Ascending aorta (tissue), 2 donors: ENCODE measurements around the gene XPO6. TPM values are rescaled to one million over a fixed set of nuclear protein-coding genes. Genes with fewer than 3 reads are reported as not detected.
"Not testable (repeated sequence)": the region's sequence is repeated elsewhere in the genome, so short reads cannot be mapped to it uniquely, and the experiment has no call there.

Experiments used
- DNase-seq, 2 donors: peaks; one replicate each; pipeline ENCODE4 v3.0.0-alpha.2; 2019; ENCODE audit warnings: low spot score in 2 of 2
- H3K27ac ChIP-seq, 2 donors: fragments of 200-600 bp; sonication (generic); one replicate each; pipeline ENCODE4 v1.5.1; 2016 to 2017; ENCODE audit warnings: mild to moderate bottlenecking in 1 of 2
- H3K27me3 ChIP-seq: fragments of 200-600 bp; sonication (generic); one replicate; pipeline ENCODE4 v1.5.1; 2017
- H3K36me3 ChIP-seq, 2 donors: fragments of 200-600 bp; sonication (generic); one replicate each; pipeline ENCODE4 v1.5.1; 2016
- H3K4me1 ChIP-seq, 2 donors: fragments of 200-600 bp; sonication (generic); one replicate each; pipeline ENCODE4 v1.5.1; 2016 to 2017; ENCODE audit warnings: mild to moderate bottlenecking in 1 of 2
- H3K4me3 ChIP-seq, 2 donors: fragments of 200-600 bp; sonication (generic); one replicate each; pipeline ENCODE4 v1.5.1; 2016 to 2017; ENCODE audit warnings: mild to moderate bottlenecking in 1 of 2
- H3K9me3 ChIP-seq, 2 donors: fragments of 200-600 bp; sonication (generic); one replicate each; pipeline ENCODE4 v1.5.1; 2016
- intact Hi-C: fragments of 100-400 bp; cut with DNase I; formaldehyde crosslinking; loops from one replicate; pipeline ENCODE4 v1.15.1; 2023
- total RNA-seq: library from RNA; depleted of rRNA; stranded (reverse); fragments of >200 nt; gene quantifications from one replicate; pipeline ENCODE4 v1.1.0, GENCODE V29; 2016
- TF ChIP-seq, protein P1 (sequence below), 3 experiments: fragments of 200-600 bp in 2 of 3; fragments of 450-650 bp in 1 of 3; sonication (generic) in 2 of 3; IDR thresholded peaks; one replicate each; pipeline ENCODE4 v1.5.1; 2016 to 2019; ENCODE audit warnings: antibody characterized with exemption in 3 of 3, mild to moderate bottlenecking in 1 of 3, moderate library complexity in 1 of 3

The XPO6 gene
- total RNA-seq, 1 donor from 2014 or later: 180 TPM

- Histone ChIP-seq H3K9me3 (peaks cover 0 to 5% of the 10 kb centered on the region in 2 donors), H3K4me3 (no peak overlapping the region), H3K27me3 (no peaks in the 10 kb centered on the region), H3K4me1 (peaks cover 6 to 12% of the 10 kb centered on the region in 2 donors), H3K36me3 (no peaks in the 10 kb centered on the region), H3K27ac (no peak overlapping the region)
- intact Hi-C loops: no loop called here
- TF ChIP-seq, protein P1, sequence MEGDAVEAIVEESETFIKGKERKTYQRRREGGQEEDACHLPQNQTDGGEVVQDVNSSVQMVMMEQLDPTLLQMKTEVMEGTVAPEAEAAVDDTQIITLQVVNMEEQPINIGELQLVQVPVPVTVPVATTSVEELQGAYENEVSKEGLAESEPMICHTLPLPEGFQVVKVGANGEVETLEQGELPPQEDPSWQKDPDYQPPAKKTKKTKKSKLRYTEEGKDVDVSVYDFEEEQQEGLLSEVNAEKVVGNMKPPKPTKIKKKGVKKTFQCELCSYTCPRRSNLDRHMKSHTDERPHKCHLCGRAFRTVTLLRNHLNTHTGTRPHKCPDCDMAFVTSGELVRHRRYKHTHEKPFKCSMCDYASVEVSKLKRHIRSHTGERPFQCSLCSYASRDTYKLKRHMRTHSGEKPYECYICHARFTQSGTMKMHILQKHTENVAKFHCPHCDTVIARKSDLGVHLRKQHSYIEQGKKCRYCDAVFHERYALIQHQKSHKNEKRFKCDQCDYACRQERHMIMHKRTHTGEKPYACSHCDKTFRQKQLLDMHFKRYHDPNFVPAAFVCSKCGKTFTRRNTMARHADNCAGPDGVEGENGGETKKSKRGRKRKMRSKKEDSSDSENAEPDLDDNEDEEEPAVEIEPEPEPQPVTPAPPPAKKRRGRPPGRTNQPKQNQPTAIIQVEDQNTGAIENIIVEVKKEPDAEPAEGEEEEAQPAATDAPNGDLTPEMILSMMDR (IDR thresholded peaks at IDR 0.05): no peak
- no peak for DNase-seq
Observed at GRCh38 chr16:28257256-28257655, 45.5 kb upstream of the XPO6 start.

GRCh38 chr16:28255838-28256237 lies 44.1 kb upstream of the XPO6 start:
- Histone ChIP-seq H3K4me1 (peaks cover 6 to 12% of the 10 kb centered on the region in 2 donors), H3K9me3 (peaks cover 0 to 5% of the 10 kb centered on the region in 2 donors), H3K4me3 (no peak overlapping the region), H3K27ac (no peak overlapping the region), H3K36me3 (no peaks in the 10 kb centered on the region), H3K27me3 (no peaks in the 10 kb centered on the region)
- TF ChIP-seq, protein P1 (IDR thresholded peaks at IDR 0.05): no peak
- intact Hi-C loops: no loop called here
- no peak for DNase-seq

- H3K27me3 ChIP-seq: no peaks in the 10 kb centered on the region
- H3K9me3 ChIP-seq: peaks cover 0 to 5% of the 10 kb centered on the region in 2 donors
- intact Hi-C loops: no loop called here
- H3K4me3 ChIP-seq: no peak overlapping the region
- H3K4me1 ChIP-seq: peaks cover 6 to 11% of the 10 kb centered on the region in 2 donors
- no peak overlapping the region for H3K27ac ChIP-seq
- TF ChIP-seq, protein P1 (IDR thresholded peaks at IDR 0.05): no peak
- no peak for DNase-seq
- no peaks in the 10 kb centered on the region for H3K36me3 ChIP-seq
Observed at GRCh38 chr16:28254158-28254557, 42.4 kb upstream of the XPO6 start.

- TF ChIP-seq, protein P1 (IDR thresholded peaks at IDR 0.05): no peak
- intact Hi-C loops: no loop called here
Observed at GRCh38 chr16:28250999-28251398, 39.2 kb upstream of the XPO6 start.

GRCh38 chr16:28249483-28249882 lies 37.7 kb upstream of the XPO6 start:
- H3K9me3 ChIP-seq, intact Hi-C loops, H3K27me3 ChIP-seq, H3K4me3 ChIP-seq, H3K27ac ChIP-seq, H3K4me1 ChIP-seq, H3K36me3 ChIP-seq, DNase-seq: not testable (repeated sequence)

More at GRCh38 chr16:28250999-28251398, 39.2 kb upstream of the XPO6 start:
- Histone ChIP-seq H3K9me3 (peaks cover 0 to 5% of the 10 kb centered on the region in 2 donors), H3K27ac (no peak overlapping the region), H3K4me3 (no peak overlapping the region), H3K27me3 (no peaks in the 10 kb centered on the region), H3K4me1 (no peaks in the 10 kb centered on the region), H3K36me3 (no peaks in the 10 kb centered on the region)
- DNase-seq: no peak

GRCh38 chr16:28241924-28242323 lies 30.2 kb upstream of the XPO6 start:
- no peak overlapping the region for H3K27ac ChIP-seq
- H3K36me3 ChIP-seq: no peaks in the 10 kb centered on the region
- no peak for DNase-seq
- intact Hi-C loops: no loop called here
- H3K27me3 ChIP-seq: no peaks in the 10 kb centered on the region
- H3K4me1 ChIP-seq: no peaks in the 10 kb centered on the region
- no peak overlapping the region for H3K4me3 ChIP-seq
- TF ChIP-seq, protein P1 (IDR thresholded peaks at IDR 0.05): no peak
- peaks cover 0 to 5% of the 10 kb centered on the region in 2 donors for H3K9me3 ChIP-seq
